Measurements from ENCODE around the gene ANKRD44.

DNA sequence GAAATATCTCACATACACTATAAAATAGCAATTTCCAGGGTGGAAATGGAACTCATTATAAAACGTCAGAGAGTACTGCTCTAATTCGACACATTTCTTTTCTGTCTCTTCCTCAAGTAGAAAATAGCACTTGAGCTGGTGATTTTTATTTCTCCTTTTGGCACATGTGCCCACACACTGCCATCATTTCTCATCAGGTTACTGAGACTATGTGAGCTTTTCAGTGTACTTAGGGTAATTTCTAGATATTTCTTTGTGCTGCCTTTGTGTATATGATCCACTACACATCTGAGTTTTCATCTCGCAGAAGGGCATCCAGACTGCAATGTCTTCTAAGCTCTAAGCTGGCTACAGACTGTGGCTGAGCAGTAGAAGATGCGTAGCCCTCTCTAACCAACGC lies 321.9 kb downstream of the ANKRD44 start:
- TF ChIP-seq, protein P1, sequence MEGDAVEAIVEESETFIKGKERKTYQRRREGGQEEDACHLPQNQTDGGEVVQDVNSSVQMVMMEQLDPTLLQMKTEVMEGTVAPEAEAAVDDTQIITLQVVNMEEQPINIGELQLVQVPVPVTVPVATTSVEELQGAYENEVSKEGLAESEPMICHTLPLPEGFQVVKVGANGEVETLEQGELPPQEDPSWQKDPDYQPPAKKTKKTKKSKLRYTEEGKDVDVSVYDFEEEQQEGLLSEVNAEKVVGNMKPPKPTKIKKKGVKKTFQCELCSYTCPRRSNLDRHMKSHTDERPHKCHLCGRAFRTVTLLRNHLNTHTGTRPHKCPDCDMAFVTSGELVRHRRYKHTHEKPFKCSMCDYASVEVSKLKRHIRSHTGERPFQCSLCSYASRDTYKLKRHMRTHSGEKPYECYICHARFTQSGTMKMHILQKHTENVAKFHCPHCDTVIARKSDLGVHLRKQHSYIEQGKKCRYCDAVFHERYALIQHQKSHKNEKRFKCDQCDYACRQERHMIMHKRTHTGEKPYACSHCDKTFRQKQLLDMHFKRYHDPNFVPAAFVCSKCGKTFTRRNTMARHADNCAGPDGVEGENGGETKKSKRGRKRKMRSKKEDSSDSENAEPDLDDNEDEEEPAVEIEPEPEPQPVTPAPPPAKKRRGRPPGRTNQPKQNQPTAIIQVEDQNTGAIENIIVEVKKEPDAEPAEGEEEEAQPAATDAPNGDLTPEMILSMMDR (IDR thresholded peaks at IDR 0.05) = no peak
- TF ChIP-seq POLR2AphosphoS5 (IDR thresholded peaks at IDR 0.05; ENCODE audit: low read depth, low read length) (no peak), REST (IDR thresholded peaks at IDR 0.05; ENCODE audit: insufficient read depth in 1 of 2, low read depth in 2 of 2, low read length in 1 of 2) (no peak), TCF7L2 (IDR thresholded peaks at IDR 0.05; ENCODE audit: low read depth, low read length) (no peak)
